ENCODE measurements around the gene TMEM208. TPM values are rescaled to one million over a fixed set of nuclear protein-coding genes. Genes with fewer than 3 reads are reported as not detected.
A peak's percentile ranks its signal among the peaks of the same experiment; 100 is the strongest.

TMEM208 gene
- total RNA-seq, 1 donor from 2014 or later, result 25.3 TPM

- no peak for ATAC-seq
Measured at GRCh38 chr16:67237396-67238277, 10.7 kb downstream of the TMEM208 start.

- ATAC-seq, result no peak
Measured at GRCh38 chr16:67238278-67238575, 11.3 kb downstream of the TMEM208 start.

- no peak for ATAC-seq
Measured at GRCh38 chr16:67238806-67239470, 12.0 kb downstream of the TMEM208 start.

GRCh38 chr16:67240506-67240905 lies 13.6 kb downstream of the TMEM208 start:
- ATAC-seq, result no peak

GRCh38 chr16:67241008-67241900 lies 14.3 kb downstream of the TMEM208 start:
- peak; percentile 24 for ATAC-seq

- ATAC-seq, result no peak
Measured at GRCh38 chr16:67242138-67242730, 15.3 kb downstream of the TMEM208 start.

GRCh38 chr16:67243481-67243880 lies 16.6 kb downstream of the TMEM208 start:
- ATAC-seq, result no peak

- ATAC-seq, result peak; percentile 52
Measured at GRCh38 chr16:67244387-67245185, 17.7 kb downstream of the TMEM208 start.

- no peak for ATAC-seq
Measured at GRCh38 chr16:67245186-67245585, 18.3 kb downstream of the TMEM208 start.

GRCh38 chr16:67245674-67246080 lies 18.7 kb downstream of the TMEM208 start:
- ATAC-seq, result peak; percentile 0

GRCh38 chr16:67246081-67246755 lies 19.3 kb downstream of the TMEM208 start:
- ATAC-seq, result peak; percentile 24

GRCh38 chr16:67246756-67247191 lies 19.8 kb downstream of the TMEM208 start:
- peak; percentile 37 for ATAC-seq

- ATAC-seq, result peak; percentile 88
Measured at GRCh38 chr16:67247192-67248072, 20.5 kb downstream of the TMEM208 start, which contains the start of gene FHOD1. Gene FHOD1 (minus strand): TSS chr16:67247481. CDS start chr16:67247410, 71 bp downstream.

- ATAC-seq, result no peak
Measured at GRCh38 chr16:67248073-67248400, 21.1 kb downstream of the TMEM208 start.

GRCh38 chr16:67248401-67249177 lies 21.7 kb downstream of the TMEM208 start, which contains the start of gene SLC9A5:
Gene SLC9A5 (plus strand): TSS chr16:67248979. CDS start chr16:67249015, 36 bp downstream.
- ATAC-seq, result no peak

GRCh38 chr16:67249178-67250044 lies 22.5 kb downstream of the TMEM208 start:
- ATAC-seq, result no peak

GRCh38 chr16:67250045-67250327 lies 23.1 kb downstream of the TMEM208 start:
- ATAC-seq, result no peak
